Parathyroid adenoma (tissue), 2 donors: Measurements from ENCODE around the gene ITPR1.

Experiments
- H2AFZ ChIP-seq: fragments of 300-600 bp; sonication (generic); one replicate; pipeline ENCODE4 v1.7.0; 2017; ENCODE audit warnings: antibody characterized with exemption, mild to moderate bottlenecking
- H3K27ac ChIP-seq: fragments of 300-600 bp; sonication (generic); one replicate; pipeline ENCODE4 v1.7.0; 2017
- H3K27me3 ChIP-seq: fragments of 300-600 bp; sonication (generic); one replicate; pipeline ENCODE4 v1.7.0; 2017; ENCODE audit warnings: low read length; ENCODE audit not compliant: control insufficient read depth, insufficient read depth
- H3K36me3 ChIP-seq: fragments of 300-600 bp; sonication (generic); one replicate; pipeline ENCODE4 v1.7.0; 2017; ENCODE audit warnings: low read length; ENCODE audit not compliant: control insufficient read depth, insufficient read depth
- H3K4me1 ChIP-seq: fragments of 300-600 bp; sonication (generic); one replicate; pipeline ENCODE4 v1.7.0; 2017; ENCODE audit warnings: control low read depth
- H3K4me2 ChIP-seq: fragments of 300-600 bp; sonication (generic); one replicate; pipeline ENCODE4 v1.7.0; 2017; ENCODE audit warnings: low read length
- H3K4me3 ChIP-seq: fragments of 300-600 bp; sonication (generic); one replicate; pipeline ENCODE4 v1.7.0; 2017; ENCODE audit warnings: low read depth, low read length
- H3K79me2 ChIP-seq: fragments of 300-600 bp; sonication (generic); one replicate; pipeline ENCODE4 v1.7.0; 2017; ENCODE audit warnings: control low read depth
- H3K9ac ChIP-seq: fragments of 300-600 bp; sonication (generic); one replicate; pipeline ENCODE4 v1.7.0; 2017; ENCODE audit warnings: mild to moderate bottlenecking
- H3K9me3 ChIP-seq: fragments of 300-600 bp; sonication (generic); one replicate; pipeline ENCODE4 v1.7.0; 2017; ENCODE audit warnings: low read length; ENCODE audit not compliant: control insufficient read depth
- CTCF ChIP-seq: fragments of 300-600 bp; sonication (generic); IDR thresholded peaks from one replicate; pipeline ENCODE4 v1.7.0; 2017; ENCODE audit warnings: antibody characterized with exemption, mild to moderate bottlenecking
- donor health status: primary hyperparathyroidism.

The ITPR1 gene

DNA sequence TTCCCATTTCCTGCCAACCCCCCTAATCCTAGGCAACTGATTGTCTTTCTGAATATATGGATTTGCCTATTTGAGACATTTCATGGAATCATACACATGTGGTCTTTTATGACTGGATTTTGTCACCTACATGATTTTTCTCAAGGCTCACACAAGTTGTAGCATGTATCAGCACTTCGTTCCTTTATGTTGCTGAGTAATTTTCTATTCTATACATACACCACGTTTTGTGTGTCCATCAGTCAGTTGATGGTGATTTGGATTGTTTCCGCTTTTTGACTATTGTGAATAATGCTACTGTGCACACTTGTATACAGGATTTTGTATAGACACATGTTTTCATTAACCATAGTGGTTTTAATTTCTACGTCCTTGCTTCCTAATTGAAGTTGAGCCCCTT is 203.1 kb downstream of the ITPR1 start:
- H3K4me1 ChIP-seq, result peaks cover 20% of the 10 kb centered on the region
- H3K36me3 ChIP-seq, result no peaks in the 10 kb centered on the region
- H3K4me3 ChIP-seq, result no peak overlapping the region
- H3K4me2 ChIP-seq, result no peak overlapping the region
- H3K9ac ChIP-seq, result no peak overlapping the region
- H3K9me3 ChIP-seq, result no peaks in the 10 kb centered on the region
- H2AFZ ChIP-seq, result no peak overlapping the region
- no peak for TF ChIP-seq CTCF
- H3K27me3 ChIP-seq, result no peaks in the 10 kb centered on the region
- no peak overlapping the region for H3K27ac ChIP-seq
- H3K79me2 ChIP-seq, result no peaks in the 10 kb centered on the region

- H3K27ac ChIP-seq, result no peak overlapping the region
- H2AFZ ChIP-seq, result no peak overlapping the region
- no peaks in the 10 kb centered on the region for H3K79me2 ChIP-seq
- H3K4me1 ChIP-seq, result peaks cover 19% of the 10 kb centered on the region
- no peaks in the 10 kb centered on the region for H3K27me3 ChIP-seq
- H3K4me2 ChIP-seq, result no peak overlapping the region
- no peaks in the 10 kb centered on the region for H3K36me3 ChIP-seq
- no peak overlapping the region for H3K9ac ChIP-seq
- H3K9me3 ChIP-seq, result no peaks in the 10 kb centered on the region
- no peak for TF ChIP-seq CTCF
- no peak overlapping the region for H3K4me3 ChIP-seq
Measured at GRCh38 chr3:4698125-4698821, 205.1 kb downstream of the ITPR1 start.

DNA sequence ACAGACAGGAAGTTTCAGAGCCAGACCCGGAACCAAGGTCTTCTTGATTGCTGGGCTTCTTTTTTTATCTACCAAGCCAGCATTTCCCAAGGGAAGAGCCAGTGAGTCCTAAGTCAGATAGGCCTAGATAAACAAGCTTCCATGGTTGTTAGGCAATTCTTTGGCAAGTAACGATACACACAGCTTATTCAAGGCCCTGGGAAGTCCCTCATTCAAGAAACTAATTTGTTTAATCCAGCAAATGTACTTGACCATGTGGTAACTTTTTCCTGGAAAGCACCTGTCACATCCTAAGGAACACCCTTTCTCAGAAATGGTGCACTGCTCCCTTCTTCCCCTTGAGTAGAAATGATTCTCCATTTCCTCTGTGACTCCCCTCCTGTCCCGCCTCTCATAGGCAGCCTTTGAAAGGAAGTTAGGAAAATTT is 209.9 kb downstream of the ITPR1 start:
- TF ChIP-seq CTCF, result no peak
- Histone ChIP-seq H3K27me3 (no peaks in the 10 kb centered on the region), H2AFZ (no peak overlapping the region), H3K79me2 (no peaks in the 10 kb centered on the region), H3K4me3 (no peak overlapping the region), H3K4me1 (peaks cover 2% of the 10 kb centered on the region), H3K4me2 (no peak overlapping the region), H3K9me3 (no peaks in the 10 kb centered on the region), H3K9ac (no peak overlapping the region), H3K27ac (no peak overlapping the region), H3K36me3 (no peaks in the 10 kb centered on the region)

DNA sequence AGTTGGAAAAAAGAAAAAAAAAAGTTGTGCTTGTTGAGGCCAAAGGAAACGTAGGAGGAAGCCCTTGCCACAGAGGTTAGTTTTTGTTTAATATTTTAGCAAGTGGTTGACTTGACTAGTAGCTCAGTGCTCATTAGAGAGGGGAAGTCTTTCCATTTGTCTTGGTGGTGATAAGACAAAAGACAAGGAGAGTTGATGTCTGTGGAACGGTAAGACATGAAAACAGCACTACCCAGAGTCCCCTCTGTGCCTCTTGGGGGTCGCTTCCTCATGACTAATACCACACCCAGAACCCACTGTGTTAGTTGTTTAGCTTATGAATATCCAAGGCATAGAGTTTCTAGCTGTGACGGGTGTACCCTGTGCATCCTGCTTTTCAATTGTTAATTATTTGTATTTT is 211.4 kb downstream of the ITPR1 start:
- no peak for TF ChIP-seq CTCF
- Histone ChIP-seq H3K4me3 (no peak overlapping the region), H2AFZ (no peak overlapping the region), H3K27ac (no peak overlapping the region), H3K9ac (no peak overlapping the region), H3K4me1 (no peaks in the 10 kb centered on the region), H3K36me3 (no peaks in the 10 kb centered on the region), H3K27me3 (no peaks in the 10 kb centered on the region), H3K79me2 (no peaks in the 10 kb centered on the region), H3K9me3 (no peaks in the 10 kb centered on the region), H3K4me2 (no peak overlapping the region)

DNA sequence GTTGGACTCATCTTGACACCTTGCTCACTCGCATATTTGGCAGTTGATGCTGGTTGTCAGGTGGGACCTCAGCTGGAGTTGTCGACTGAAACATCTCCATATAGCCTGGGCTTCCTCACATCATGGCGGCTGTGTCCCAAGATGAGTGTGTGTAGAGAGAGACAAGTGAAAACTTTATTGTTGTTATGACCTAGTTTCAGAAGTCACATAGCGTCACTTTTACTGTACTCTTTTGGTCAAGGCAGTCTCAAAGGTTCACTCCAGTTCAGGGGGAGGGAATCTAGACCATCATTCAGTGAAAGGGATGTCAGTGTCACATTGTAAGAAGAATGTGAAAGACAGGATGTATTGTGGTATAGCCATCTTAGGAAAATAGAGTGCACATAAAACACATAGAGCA is 214.2 kb downstream of the ITPR1 start:
- TF ChIP-seq CTCF, result no peak
- Histone ChIP-seq H3K27ac (no peak overlapping the region), H3K36me3 (no peaks in the 10 kb centered on the region), H2AFZ (no peak overlapping the region), H3K27me3 (no peaks in the 10 kb centered on the region), H3K9me3 (no peaks in the 10 kb centered on the region), H3K9ac (no peak overlapping the region), H3K4me2 (no peak overlapping the region), H3K4me1 (peaks cover 7% of the 10 kb centered on the region), H3K79me2 (no peaks in the 10 kb centered on the region), H3K4me3 (no peak overlapping the region)
